Trophoblast cell (in vitro differentiated cells and primary cell): ENCODE results near the gene PPP1R9A.

Experiments
- DNase-seq, 2 donors: peaks; one replicate each; pipeline ENCODE4 v3.0.0-alpha.2; 2016
- H2AFZ ChIP-seq: 2 replicates; pipeline ENCODE4 v1.6.1; 2013; ENCODE audit warnings: low read length, moderate library complexity, mild to moderate bottlenecking; ENCODE audit not compliant: insufficient read depth, poor library complexity
- H2AK5ac ChIP-seq: 2 replicates; pipeline ENCODE4 v1.6.1; 2013; ENCODE audit warnings: mild to moderate bottlenecking, low read length
- H2BK120ac ChIP-seq: 2 replicates; pipeline ENCODE4 v1.6.1; 2013; ENCODE audit warnings: low read length, mild to moderate bottlenecking, moderate library complexity; ENCODE audit not compliant: insufficient read depth, poor library complexity
- H2BK12ac ChIP-seq: 2 replicates; pipeline ENCODE4 v1.6.1; 2013; ENCODE audit warnings: mild to moderate bottlenecking, low read length, moderate library complexity
- H2BK5ac ChIP-seq: 2 replicates; pipeline ENCODE4 v1.6.1; 2013; ENCODE audit warnings: low read length, low read depth, moderate library complexity, mild to moderate bottlenecking; ENCODE audit not compliant: poor library complexity
- H3K14ac ChIP-seq: 2 replicates; pipeline ENCODE4 v1.6.1; 2013; ENCODE audit warnings: mild to moderate bottlenecking, low read length
- H3K18ac ChIP-seq: 2 replicates; pipeline ENCODE4 v1.6.1; 2013; ENCODE audit warnings: mild to moderate bottlenecking, low read length
- H3K23ac ChIP-seq: 2 replicates; pipeline ENCODE4 v1.6.1; 2013; ENCODE audit warnings: low read length
- H3K27ac ChIP-seq: 2 replicates; pipeline ENCODE4 v1.5.1; 2013; ENCODE audit warnings: low read depth, mild to moderate bottlenecking, inconsistent platforms, low read length, moderate library complexity
- H3K27me3 ChIP-seq: 2 replicates; pipeline ENCODE4 v1.6.1; 2013; ENCODE audit warnings: inconsistent platforms, mild to moderate bottlenecking, low read length, moderate library complexity; ENCODE audit not compliant: insufficient read depth
- H3K36me3 ChIP-seq, 2 experiments: 1 replicate in 1 of 2; 2 replicates in 1 of 2; pipeline ENCODE4 v1.6.1; 2013; ENCODE audit warnings: low read length in 2 of 2, mild to moderate bottlenecking in 2 of 2, moderate library complexity in 1 of 2; ENCODE audit not compliant: insufficient read depth in 2 of 2, control insufficient read depth in 1 of 2
- H3K4ac ChIP-seq: 2 replicates; pipeline ENCODE4 v1.6.1; 2013; ENCODE audit warnings: low read depth, mild to moderate bottlenecking, low read length, moderate library complexity
- H3K4me1 ChIP-seq, 2 experiments: 1 replicate in 1 of 2; 2 replicates in 1 of 2; pipeline ENCODE4 v1.6.1; 2013; ENCODE audit warnings: low read length in 2 of 2, mild to moderate bottlenecking in 2 of 2, moderate library complexity in 1 of 2; ENCODE audit not compliant: insufficient read depth in 2 of 2, control insufficient read depth in 1 of 2
- H3K4me2 ChIP-seq: 2 replicates; pipeline ENCODE4 v1.6.1; 2013; ENCODE audit warnings: inconsistent platforms, mild to moderate bottlenecking, low read length, moderate library complexity
- H3K4me3 ChIP-seq: 2 replicates; pipeline ENCODE4 v1.5.1; 2013; ENCODE audit warnings: mild to moderate bottlenecking, low read depth, low read length, inconsistent platforms
- H3K79me1 ChIP-seq: one replicate; pipeline ENCODE4 v1.6.1; 2013; ENCODE audit warnings: low read length
- H3K79me2 ChIP-seq: 2 replicates; pipeline ENCODE4 v1.6.1; 2013; ENCODE audit warnings: low read length, mild to moderate bottlenecking; ENCODE audit not compliant: control insufficient read depth, insufficient read depth, poor library complexity
- H3K9ac ChIP-seq: 2 replicates; pipeline ENCODE4 v1.6.1; 2013; ENCODE audit warnings: mild to moderate bottlenecking, low read length
- H3K9me3 ChIP-seq: 2 replicates; pipeline ENCODE4 v1.6.1; 2013; ENCODE audit warnings: low read depth, mild to moderate bottlenecking, control low read depth, inconsistent platforms, low read length; ENCODE audit not compliant: insufficient read depth
- H4K12ac ChIP-seq: 2 replicates; pipeline ENCODE4 v1.6.1; 2013; ENCODE audit warnings: low read depth, mild to moderate bottlenecking, low read length, moderate library complexity
- H4K8ac ChIP-seq: 2 replicates; pipeline ENCODE4 v1.6.1; 2013; ENCODE audit warnings: low read depth, mild to moderate bottlenecking, low read length, moderate library complexity
- H4K91ac ChIP-seq: one replicate; pipeline ENCODE4 v1.6.1; 2013; ENCODE audit warnings: low read depth, mild to moderate bottlenecking, low read length, moderate library complexity
- WGBS: extraction: QIAGEN DNeasy Blood & Tissue Kit; methylation state at CpG from one replicate; pipeline ENCODE4 v1.1.7; 2013; ENCODE audit warnings: missing lambda C conversion rate; ENCODE audit not compliant: insufficient read length, insufficient coverage; ENCODE audit errors: extremely low coverage; 5-methylcytosine and 5-hydroxymethylcytosine counted together

PPP1R9A gene

DNA sequence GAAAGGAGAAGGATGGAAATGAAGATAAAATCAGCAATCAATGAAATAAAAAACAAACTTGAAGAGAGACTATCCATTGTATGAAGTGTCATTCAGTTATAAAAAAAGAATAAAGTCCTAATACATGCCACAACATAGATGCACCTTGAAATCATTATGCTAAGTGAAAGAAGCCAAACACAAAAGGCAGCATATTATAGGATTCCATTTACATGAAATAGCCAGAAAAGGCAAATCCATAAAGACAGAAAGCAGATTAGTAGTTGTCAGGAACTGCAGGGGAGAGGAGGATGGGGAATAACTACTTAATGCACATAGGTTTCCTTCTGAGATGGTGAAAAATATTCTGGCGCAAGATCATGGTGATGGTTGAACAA is 423.6 kb downstream of the PPP1R9A start:
- Histone ChIP-seq H3K23ac (no peak overlapping the region), H3K27ac (no peak overlapping the region), H3K18ac (no peak overlapping the region), H3K4ac (no peak overlapping the region), H3K27me3 (no peaks in the 10 kb centered on the region), H3K9me3 (no peaks in the 10 kb centered on the region), H2AFZ (no peak overlapping the region), H4K91ac (no peak overlapping the region), H2AK5ac (no peak overlapping the region), H3K4me2 (no peak overlapping the region), H3K36me3 (no peaks in the 10 kb centered on the region), H2BK5ac (no peak overlapping the region), H2BK120ac (no peak overlapping the region), H3K79me1 (no peaks in the 10 kb centered on the region), H2BK12ac (no peak overlapping the region), H4K8ac (no peak overlapping the region), H3K79me2 (no peaks in the 10 kb centered on the region), H3K4me1 (no peaks in the 10 kb centered on the region), H3K9ac (no peak overlapping the region), H4K12ac (no peak overlapping the region), H3K14ac (no peak overlapping the region), H3K4me3 (no peak overlapping the region)
- no CpG with 5 or more reads among the region's 1 CpG for WGBS
- DNase-seq, result no peak

DNA sequence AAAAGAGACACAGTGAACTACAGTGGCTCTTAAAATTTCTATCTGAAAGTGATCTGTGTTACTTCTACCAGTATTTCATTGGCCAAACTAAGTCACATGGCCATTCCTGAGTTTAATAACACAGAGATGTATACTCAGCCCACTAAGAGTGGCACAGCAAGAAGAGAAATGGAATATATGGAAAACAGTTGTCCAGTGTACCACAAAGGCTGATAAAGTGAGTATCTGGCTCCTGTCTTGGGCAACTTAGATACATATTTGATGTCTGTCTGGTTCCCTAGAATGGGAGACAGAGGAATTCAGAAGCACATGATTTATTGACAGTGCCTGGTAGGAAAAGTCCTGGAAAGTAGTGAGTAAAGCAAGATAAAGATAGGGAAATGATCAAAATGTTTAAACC is 427.1 kb downstream of the PPP1R9A start:
- no peak overlapping the region for H3K14ac ChIP-seq
- no peak overlapping the region for H3K4me3 ChIP-seq
- no peak overlapping the region for H4K8ac ChIP-seq
- no peak overlapping the region for H2AFZ ChIP-seq
- H2BK12ac ChIP-seq, result no peak overlapping the region
- no peak overlapping the region for H2BK5ac ChIP-seq
- no peak for DNase-seq
- no peaks in the 10 kb centered on the region for H3K79me1 ChIP-seq
- no peaks in the 10 kb centered on the region for H3K79me2 ChIP-seq
- no peak overlapping the region for H2BK120ac ChIP-seq
- H3K18ac ChIP-seq, result no peak overlapping the region
- no peak overlapping the region for H2AK5ac ChIP-seq
- H3K4me1 ChIP-seq, result no peaks in the 10 kb centered on the region
- H3K9me3 ChIP-seq, result no peaks in the 10 kb centered on the region
- H3K9ac ChIP-seq, result no peak overlapping the region
- no peak overlapping the region for H4K91ac ChIP-seq
- H3K4me2 ChIP-seq, result no peak overlapping the region
- no peak overlapping the region for H3K4ac ChIP-seq
- no peaks in the 10 kb centered on the region for H3K27me3 ChIP-seq
- H3K27ac ChIP-seq, result no peak overlapping the region
- H3K36me3 ChIP-seq, result no peaks in the 10 kb centered on the region
- no peak overlapping the region for H4K12ac ChIP-seq
- H3K23ac ChIP-seq, result no peak overlapping the region

DNA sequence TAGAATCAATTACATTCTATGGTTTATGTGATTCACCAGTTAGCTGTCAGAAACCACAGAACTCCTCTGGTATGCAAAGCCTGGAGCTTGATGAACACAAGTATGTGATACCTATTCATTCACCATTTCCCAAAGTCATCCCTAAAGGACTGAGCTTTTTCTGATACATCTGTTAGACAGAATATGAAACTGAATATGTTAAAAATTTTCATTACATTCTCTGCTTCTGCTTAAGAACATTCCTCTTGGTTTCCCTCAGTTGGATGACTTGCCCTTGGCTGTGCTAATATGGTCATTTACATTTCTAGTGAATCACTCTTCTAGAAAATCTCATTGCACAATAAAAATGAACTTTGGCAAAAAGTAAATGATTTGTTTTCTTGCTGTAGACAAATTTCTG is 427.7 kb downstream of the PPP1R9A start:
- H2BK120ac ChIP-seq, result no peak overlapping the region
- no peak overlapping the region for H2BK12ac ChIP-seq
- no peak overlapping the region for H3K4ac ChIP-seq
- no peak overlapping the region for H3K4me2 ChIP-seq
- no peaks in the 10 kb centered on the region for H3K9me3 ChIP-seq
- H3K23ac ChIP-seq, result no peak overlapping the region
- no peak overlapping the region for H3K27ac ChIP-seq
- H3K4me1 ChIP-seq, result no peaks in the 10 kb centered on the region
- H3K79me2 ChIP-seq, result no peaks in the 10 kb centered on the region
- H4K12ac ChIP-seq, result no peak overlapping the region
- no peak overlapping the region for H2AFZ ChIP-seq
- no peak overlapping the region for H3K9ac ChIP-seq
- H4K8ac ChIP-seq, result no peak overlapping the region
- H3K4me3 ChIP-seq, result no peak overlapping the region
- H3K18ac ChIP-seq, result no peak overlapping the region
- no peaks in the 10 kb centered on the region for H3K36me3 ChIP-seq
- no peak overlapping the region for H3K14ac ChIP-seq
- H2BK5ac ChIP-seq, result no peak overlapping the region
- peak in 1 of 2 donors; percentile 10 for DNase-seq
- H3K27me3 ChIP-seq, result no peaks in the 10 kb centered on the region
- no peak overlapping the region for H4K91ac ChIP-seq
- no peaks in the 10 kb centered on the region for H3K79me1 ChIP-seq
- H2AK5ac ChIP-seq, result no peak overlapping the region

DNA sequence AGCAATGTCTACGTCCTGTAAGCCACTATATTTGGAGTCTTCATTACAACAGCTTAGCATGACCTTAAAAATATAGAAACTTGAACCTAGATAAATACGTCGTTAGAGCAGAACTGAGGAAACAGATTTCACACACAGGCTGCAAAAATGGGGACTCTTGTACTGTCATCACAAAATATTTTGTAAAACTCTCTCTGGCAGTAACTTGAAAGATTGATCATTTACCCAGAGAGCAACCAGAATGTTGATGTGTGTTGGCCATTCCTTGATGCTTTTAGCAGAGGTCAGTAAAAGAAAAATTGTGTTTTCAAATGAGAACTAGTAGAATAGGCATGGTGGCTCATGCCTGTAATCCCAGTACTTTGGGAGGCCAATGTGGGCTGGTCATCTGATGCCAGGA is 431.4 kb downstream of the PPP1R9A start:
- Histone ChIP-seq H4K8ac (no peak overlapping the region), H2AFZ (no peak overlapping the region), H3K4me2 (no peak overlapping the region), H3K27me3 (no peaks in the 10 kb centered on the region), H3K9ac (no peak overlapping the region), H3K36me3 (no peaks in the 10 kb centered on the region), H2AK5ac (no peak overlapping the region), H3K27ac (no peak overlapping the region), H3K9me3 (no peaks in the 10 kb centered on the region), H2BK12ac (no peak overlapping the region), H2BK5ac (no peak overlapping the region), H3K4me1 (no peaks in the 10 kb centered on the region), H3K4ac (no peak overlapping the region), H3K14ac (no peak overlapping the region), H3K23ac (no peak overlapping the region), H3K79me2 (no peaks in the 10 kb centered on the region), H4K12ac (no peak overlapping the region), H3K4me3 (no peak overlapping the region), H3K79me1 (no peaks in the 10 kb centered on the region), H3K18ac (no peak overlapping the region), H2BK120ac (no peak overlapping the region), H4K91ac (no peak overlapping the region)
- WGBS, result no CpG with 5 or more reads among the region's 3 CpGs
- DNase-seq, result no peak

DNA sequence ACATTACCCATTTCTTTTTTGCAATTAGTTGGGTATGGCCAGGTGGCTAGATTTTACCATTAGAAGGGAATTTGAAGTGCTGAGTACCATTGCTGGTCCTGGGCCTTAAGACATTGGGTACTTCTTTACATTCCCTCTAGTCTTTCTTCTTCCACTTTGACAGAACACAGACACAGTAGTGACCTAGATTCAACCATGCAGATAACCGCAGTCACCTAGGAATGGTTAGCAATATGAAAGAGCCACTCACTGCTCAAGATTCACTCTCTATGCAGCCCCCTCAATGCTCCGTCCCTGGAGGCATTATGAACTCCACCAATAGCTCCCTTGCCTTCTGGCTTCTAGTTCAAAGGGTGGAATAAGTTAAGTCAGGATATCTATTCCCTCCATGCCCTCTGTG is 433.1 kb downstream of the PPP1R9A start:
- Histone ChIP-seq H3K4me3 (no peak overlapping the region), H3K9ac (no peak overlapping the region), H3K4me2 (no peak overlapping the region), H4K8ac (no peak overlapping the region), H2AFZ (no peak overlapping the region), H3K14ac (no peak overlapping the region), H3K18ac (no peak overlapping the region), H2AK5ac (no peak overlapping the region), H2BK120ac (no peak overlapping the region), H3K9me3 (no peaks in the 10 kb centered on the region), H3K36me3 (no peaks in the 10 kb centered on the region), H3K27me3 (no peaks in the 10 kb centered on the region), H2BK12ac (no peak overlapping the region), H2BK5ac (no peak overlapping the region), H3K79me1 (no peaks in the 10 kb centered on the region), H3K23ac (no peak overlapping the region), H4K12ac (no peak overlapping the region), H3K4me1 (no peaks in the 10 kb centered on the region), H3K27ac (no peak overlapping the region), H3K79me2 (no peaks in the 10 kb centered on the region), H4K91ac (no peak overlapping the region), H3K4ac (no peak overlapping the region)
- no peak for DNase-seq
- WGBS, result no CpG with 5 or more reads among the region's 2 CpGs
